Fibroblast of pulmonary artery (primary cell): ENCODE measurements around the gene EIF6.
"Not testable (repeated sequence)": the region's sequence is repeated elsewhere in the genome, so short reads cannot be mapped to it uniquely, and the experiment has no call there.

ENCODE experiments used
- DNase-seq: peaks from one replicate; pipeline ENCODE4 v3.0.0-alpha.2; 2010; ENCODE audit warnings: low read depth
- H3K4me3 ChIP-seq: replicated peaks from 2 replicates; pipeline ENCODE4 v1.5.1; 2011; ENCODE audit warnings: low read depth, mild to moderate bottlenecking, control low read depth, low read length, moderate library complexity
- CTCF ChIP-seq: IDR thresholded peaks from 2 replicates; pipeline ENCODE4 v1.5.1; 2011; ENCODE audit warnings: mild to moderate bottlenecking, control low read depth, low read length, inconsistent platforms; ENCODE audit errors: missing control alignments

EIF6 gene

GRCh38 chr20:35271073-35271882 lies 13.3 kb downstream of the EIF6 start:
- no peak for DNase-seq
- H3K4me3 ChIP-seq, result no peak overlapping the region
- no peak for TF ChIP-seq CTCF

- DNase-seq, result no peak
- H3K4me3 ChIP-seq, result no peak overlapping the region
- TF ChIP-seq CTCF, result no peak
Measured at GRCh38 chr20:35270021-35270902, 14.3 kb downstream of the EIF6 start.

DNA sequence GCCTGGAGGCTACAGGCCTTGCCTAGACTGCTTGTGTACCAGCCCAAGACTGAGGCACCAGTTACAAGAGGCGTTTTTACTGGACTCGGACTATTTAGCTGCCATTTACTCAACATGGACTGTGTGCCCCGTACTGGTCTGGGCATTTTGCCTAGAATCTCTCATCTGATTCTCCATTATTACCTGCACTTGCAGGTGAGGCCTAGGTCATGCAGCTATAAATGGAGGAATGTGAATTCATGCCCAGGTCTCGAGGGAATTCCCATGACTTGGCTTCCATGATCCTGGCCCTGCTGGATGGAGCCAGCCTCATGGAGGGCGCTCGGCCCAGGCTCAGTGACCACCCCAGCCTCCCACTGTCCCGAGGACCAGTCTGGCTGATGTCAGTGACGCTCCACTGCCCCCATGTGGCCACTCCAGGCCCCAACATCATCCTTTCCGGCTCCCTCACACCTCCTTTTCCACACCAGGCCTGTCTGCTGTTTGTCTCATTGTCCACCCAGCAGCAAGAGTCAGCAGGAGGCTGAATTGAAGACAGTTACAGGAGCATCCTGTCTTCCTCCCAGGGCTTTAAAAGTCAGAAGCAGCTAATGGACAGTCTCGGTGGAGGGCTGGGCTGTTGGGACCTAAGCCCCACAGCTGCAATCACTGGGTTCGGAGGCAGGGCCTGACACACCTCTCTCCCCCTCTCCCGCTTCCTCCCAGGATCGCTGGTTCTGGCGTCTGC lies 15.4 kb downstream of the EIF6 start:
- DNase-seq, result peak; percentile 72
- peak; percentile 87 for TF ChIP-seq CTCF

GRCh38 chr20:35267092-35267491 lies 17.5 kb downstream of the EIF6 start:
- no peak overlapping the region for H3K4me3 ChIP-seq
- DNase-seq, result no peak
- TF ChIP-seq CTCF, result no peak

More for the DNA sequence above, 15.4 kb downstream of the EIF6 start:
- H3K4me3 ChIP-seq, result no peak overlapping the region

GRCh38 chr20:35264755-35265154 lies 19.8 kb downstream of the EIF6 start:
- DNase-seq, result peak; percentile 21
- no peak overlapping the region for H3K4me3 ChIP-seq
- TF ChIP-seq CTCF, result peak; percentile 15

GRCh38 chr20:35263532-35264341 lies 20.8 kb downstream of the EIF6 start:
- DNase-seq, result no peak
- no peak for TF ChIP-seq CTCF
- H3K4me3 ChIP-seq, result no peak overlapping the region

- not testable (repeated sequence) for H3K4me3 ChIP-seq
- DNase-seq, result peak; percentile 55
Measured at GRCh38 chr20:35262731-35263531, 21.6 kb downstream of the EIF6 start.

DNA sequence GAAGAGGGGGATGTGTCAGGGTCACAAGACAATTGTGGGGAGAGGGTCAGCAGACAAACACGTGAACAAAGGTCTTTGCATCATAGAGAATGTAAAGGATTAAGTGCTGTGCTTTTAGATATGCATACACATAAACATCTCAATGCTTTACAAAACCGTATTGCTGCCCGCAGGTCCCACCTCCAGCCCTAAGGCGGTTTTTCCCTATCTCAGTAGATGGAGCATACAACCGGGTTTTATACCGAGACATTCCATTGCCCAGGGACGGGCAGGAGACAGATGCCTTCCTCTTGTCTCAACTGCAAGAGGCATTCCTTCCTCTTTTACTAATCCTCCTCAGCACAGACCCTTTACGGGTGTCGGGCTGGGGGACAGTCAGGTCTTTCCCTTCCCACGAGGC lies 22.3 kb downstream of the EIF6 start:
- DNase-seq, H3K4me3 ChIP-seq: not testable (repeated sequence)
